GM23338 (cell line): ENCODE data around the gene ARPC5. TPM values are rescaled to one million over a fixed set of nuclear protein-coding genes. Genes with fewer than 3 reads are reported as not detected.

Source experiments
- ATAC-seq: fragments of 200-7000 bp; cut with Tn5 transposase; 3 replicates; pipeline ENCODE4 v1.9.1; 2020
- DNase-seq: peaks from one replicate; pipeline ENCODE4 v3.0.0-alpha.2; 2015; ENCODE audit warnings: low spot score
- H2AFZ ChIP-seq: fragments of 200-600 bp; sonication (generic); 2 replicates; pipeline ENCODE4 v1.8.0; 2016; ENCODE audit warnings: antibody characterized with exemption, mild to moderate bottlenecking, moderate library complexity
- H3F3A ChIP-seq: fragments of 200-600 bp; sonication (generic); replicated peaks from 2 replicates; pipeline ENCODE4 v1.8.0; 2017; ENCODE audit warnings: antibody characterized with exemption, mixed run types, low read depth
- H3K27ac ChIP-seq: fragments of 200-600 bp; sonication (generic); 2 replicates; pipeline ENCODE4 v1.6.1; 2016; ENCODE audit warnings: low read depth
- H3K27me3 ChIP-seq: fragments of 200-600 bp; sonication (generic); 2 replicates; pipeline ENCODE4 v1.8.0; 2016; ENCODE audit warnings: mild to moderate bottlenecking, mixed run types, moderate library complexity; ENCODE audit not compliant: insufficient read depth
- H3K36me3 ChIP-seq: fragments of 200-600 bp; sonication (generic); 2 replicates; pipeline ENCODE4 v1.8.0; 2016; ENCODE audit warnings: mild to moderate bottlenecking; ENCODE audit not compliant: insufficient read depth
- H3K4me1 ChIP-seq: fragments of 200-600 bp; sonication (generic); 2 replicates; pipeline ENCODE4 v1.8.0; 2016; ENCODE audit warnings: mild to moderate bottlenecking, moderate library complexity; ENCODE audit not compliant: insufficient read depth
- H3K4me2 ChIP-seq: fragments of 200-600 bp; sonication (generic); 2 replicates; pipeline ENCODE4 v1.7.1; 2017; ENCODE audit warnings: mixed run types
- H3K4me3 ChIP-seq: fragments of 200-600 bp; sonication (generic); 2 replicates; pipeline ENCODE4 v1.6.1; 2016; ENCODE audit warnings: mixed run types
- H3K79me2 ChIP-seq: fragments of 200-600 bp; sonication (generic); replicated peaks from 2 replicates; pipeline ENCODE4 v1.8.0; 2017; ENCODE audit warnings: mild to moderate bottlenecking; ENCODE audit not compliant: insufficient read depth
- H3K9me2 ChIP-seq: fragments of 200-600 bp; sonication (generic); 2 replicates; pipeline ENCODE4 v1.8.0; 2017; ENCODE audit not compliant: insufficient read depth
- H4K20me1 ChIP-seq: fragments of 200-600 bp; sonication (generic); replicated peaks from 2 replicates; pipeline ENCODE4 v1.8.0; 2017; ENCODE audit warnings: mild to moderate bottlenecking; ENCODE audit not compliant: insufficient read depth
- H3K27ac Mint-ChIP-seq: 2 replicates; pipeline ENCODE4 v1.8.0; 2020; ENCODE audit warnings: inconsistent platforms, mild to moderate bottlenecking, moderate library complexity, mixed read lengths
- H3K27me3 Mint-ChIP-seq: 3 replicates; pipeline ENCODE4 v1.8.0; 2022; ENCODE audit warnings: low read depth, mild to moderate bottlenecking, moderate library complexity, mixed read lengths, inconsistent platforms; ENCODE audit not compliant: insufficient read depth, poor library complexity
- H3K36me3 Mint-ChIP-seq: 3 replicates; pipeline ENCODE4 v1.8.0; 2021; ENCODE audit warnings: low read depth, mild to moderate bottlenecking, inconsistent platforms, moderate library complexity, mixed read lengths
- H3K4me1 Mint-ChIP-seq: 3 replicates; pipeline ENCODE4 v1.8.0; 2020; ENCODE audit warnings: mild to moderate bottlenecking, inconsistent platforms, mixed read lengths
- H3K4me3 Mint-ChIP-seq: 3 replicates; pipeline ENCODE4 v1.8.0; 2021; ENCODE audit warnings: moderate library complexity, mild to moderate bottlenecking, inconsistent platforms, mixed read lengths
- H3K9me3 Mint-ChIP-seq: 3 replicates; pipeline ENCODE4 v1.8.0; 2020; ENCODE audit warnings: moderate library complexity, mild to moderate bottlenecking, inconsistent platforms, mixed read lengths
- CREB1 ChIP-seq: fragments of 250-450 bp; sonication (Bioruptor Pico); IDR thresholded peaks from 2 replicates; pipeline ENCODE4 v1.5.0; 2020; ENCODE audit warnings: low read depth, mild to moderate bottlenecking, moderate library complexity
- EZH2 ChIP-seq: fragments of 200-600 bp; sonication (generic); IDR thresholded peaks from one replicate; pipeline ENCODE4 v1.8.0; 2017; ENCODE audit warnings: antibody characterized with exemption, mild to moderate bottlenecking, low read depth; ENCODE audit not compliant: unreplicated experiment
- EZH2phosphoT487 ChIP-seq: fragments of 200-600 bp; sonication (generic); IDR thresholded peaks from one replicate; pipeline ENCODE4 v1.8.1; 2018; ENCODE audit warnings: antibody characterized with exemption; ENCODE audit not compliant: unreplicated experiment
- JUNB ChIP-seq: IDR thresholded peaks from one replicate; pipeline ENCODE4 v1.6.1; 2016; ENCODE audit warnings: antibody characterized with exemption; ENCODE audit not compliant: unreplicated experiment
- NANOG ChIP-seq: IDR thresholded peaks from 2 replicates; pipeline ENCODE4 v1.6.1; 2016; ENCODE audit warnings: antibody characterized with exemption, borderline replicate concordance
- STAT1 ChIP-seq: IDR thresholded peaks from one replicate; pipeline ENCODE4 v1.6.1; 2016; ENCODE audit warnings: antibody characterized with exemption; ENCODE audit not compliant: unreplicated experiment
- ZNF114 ChIP-seq: fragments of 250-450 bp; sonication (Bioruptor Pico); IDR thresholded peaks from 2 replicates; pipeline ENCODE4 v1.5.0; 2020; ENCODE audit warnings: mild to moderate bottlenecking, moderate library complexity
- ZNF331 ChIP-seq: fragments of 250-450 bp; sonication (Bioruptor Pico); IDR thresholded peaks from 2 replicates; pipeline ENCODE4 v1.5.0; 2020; ENCODE audit warnings: low read depth, mild to moderate bottlenecking, moderate library complexity
- polyA plus RNA-seq: library from polyadenylated mRNA; unstranded; fragments of >200 nt; fragmentation: Nextera tagmentation; extraction: Ambion mirVana; gene quantifications from 2 replicates; pipeline ENCODE4 v1.2.1, GENCODE V29; 2016
- total RNA-seq: library from RNA; depleted of rRNA; stranded (reverse); fragments of >200 nt; shearing (Covaris generic); gene quantifications from 2 replicates; pipeline ENCODE4 v1.2.3, GENCODE V29; 2014
- TF ChIP-seq, protein P1 (sequence below): IDR thresholded peaks from 2 replicates; pipeline ENCODE4 v1.6.1; 2016; ENCODE audit warnings: antibody characterized with exemption
- TF ChIP-seq, protein P2 (sequence below), 2 experiments: fragments of 200-600 bp in 1 of 2; sonication (generic) in 1 of 2; conservative IDR thresholded peaks; 2 replicates each; pipeline versions ENCODE4 v1.5.1 to v1.6.1; 2016 to 2017; ENCODE audit warnings: antibody characterized with exemption in 2 of 2, low read depth in 2 of 2, mild to moderate bottlenecking in 2 of 2, moderate library complexity in 1 of 2
- TF ChIP-seq, protein P3 (sequence below): IDR thresholded peaks from one replicate; pipeline ENCODE4 v1.6.1; 2018; ENCODE audit warnings: antibody characterized with exemption; ENCODE audit not compliant: unreplicated experiment

The ARPC5 gene
- total and polyA plus RNA-seq, 2 experiments from 2014 or later = 75.4 to 98.9 TPM

DNA sequence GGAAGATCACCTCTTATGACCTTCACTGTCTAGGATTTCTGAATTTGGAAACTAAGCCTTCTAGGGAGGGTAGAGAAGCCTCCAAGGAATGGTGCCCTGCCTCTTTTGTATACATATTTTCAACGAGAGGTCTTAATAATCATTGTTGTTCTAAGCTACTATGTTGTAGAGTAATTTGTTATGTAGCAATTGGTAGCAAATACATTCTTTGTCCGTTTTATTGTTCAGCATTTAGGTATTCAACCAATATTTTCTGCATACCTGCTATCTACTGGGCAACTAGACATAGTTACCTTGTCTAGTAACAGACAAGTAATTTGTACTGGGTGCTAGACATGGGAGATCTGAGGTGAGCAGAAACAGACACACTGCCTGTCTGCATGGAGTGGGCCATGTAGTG is 24.6 kb downstream of the ARPC5 start:
- no peaks in the 10 kb centered on the region for H3F3A ChIP-seq
- ATAC-seq (no peak), DNase-seq (no peak)
- H3K27me3 Mint-ChIP-seq = peaks cover 7% of the 10 kb centered on the region
- no peak overlapping the region for H3K27ac Mint-ChIP-seq
- TF ChIP-seq EZH2 = no peak
- no peak for TF ChIP-seq STAT1
- TF ChIP-seq, protein P1, sequence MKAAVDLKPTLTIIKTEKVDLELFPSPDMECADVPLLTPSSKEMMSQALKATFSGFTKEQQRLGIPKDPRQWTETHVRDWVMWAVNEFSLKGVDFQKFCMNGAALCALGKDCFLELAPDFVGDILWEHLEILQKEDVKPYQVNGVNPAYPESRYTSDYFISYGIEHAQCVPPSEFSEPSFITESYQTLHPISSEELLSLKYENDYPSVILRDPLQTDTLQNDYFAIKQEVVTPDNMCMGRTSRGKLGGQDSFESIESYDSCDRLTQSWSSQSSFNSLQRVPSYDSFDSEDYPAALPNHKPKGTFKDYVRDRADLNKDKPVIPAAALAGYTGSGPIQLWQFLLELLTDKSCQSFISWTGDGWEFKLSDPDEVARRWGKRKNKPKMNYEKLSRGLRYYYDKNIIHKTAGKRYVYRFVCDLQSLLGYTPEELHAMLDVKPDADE = no peak
- no peak for TF ChIP-seq EZH2phosphoT487
- no peak for TF ChIP-seq CREB1 (CRISPR knock-in tag)
- TF ChIP-seq, protein P2, sequence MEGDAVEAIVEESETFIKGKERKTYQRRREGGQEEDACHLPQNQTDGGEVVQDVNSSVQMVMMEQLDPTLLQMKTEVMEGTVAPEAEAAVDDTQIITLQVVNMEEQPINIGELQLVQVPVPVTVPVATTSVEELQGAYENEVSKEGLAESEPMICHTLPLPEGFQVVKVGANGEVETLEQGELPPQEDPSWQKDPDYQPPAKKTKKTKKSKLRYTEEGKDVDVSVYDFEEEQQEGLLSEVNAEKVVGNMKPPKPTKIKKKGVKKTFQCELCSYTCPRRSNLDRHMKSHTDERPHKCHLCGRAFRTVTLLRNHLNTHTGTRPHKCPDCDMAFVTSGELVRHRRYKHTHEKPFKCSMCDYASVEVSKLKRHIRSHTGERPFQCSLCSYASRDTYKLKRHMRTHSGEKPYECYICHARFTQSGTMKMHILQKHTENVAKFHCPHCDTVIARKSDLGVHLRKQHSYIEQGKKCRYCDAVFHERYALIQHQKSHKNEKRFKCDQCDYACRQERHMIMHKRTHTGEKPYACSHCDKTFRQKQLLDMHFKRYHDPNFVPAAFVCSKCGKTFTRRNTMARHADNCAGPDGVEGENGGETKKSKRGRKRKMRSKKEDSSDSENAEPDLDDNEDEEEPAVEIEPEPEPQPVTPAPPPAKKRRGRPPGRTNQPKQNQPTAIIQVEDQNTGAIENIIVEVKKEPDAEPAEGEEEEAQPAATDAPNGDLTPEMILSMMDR (conservative IDR thresholded peaks at IDR 0.05; ENCODE audit: low read depth in 2 of 2) = no peak
- H3K79me2 ChIP-seq = no peaks in the 10 kb centered on the region
- peaks cover 8% of the 10 kb centered on the region; the same call in 2 of the 3 replicates for H3K9me3 Mint-ChIP-seq
- H3K36me3 ChIP-seq = no peaks in the 10 kb centered on the region
- H3K27ac ChIP-seq = no peak overlapping the region
- no peaks in the 10 kb centered on the region for H3K27me3 ChIP-seq
- no peak overlapping the region for H3K4me3 Mint-ChIP-seq
- H3K4me1 Mint-ChIP-seq = peaks cover 4% of the 10 kb centered on the region
- no peaks in the 10 kb centered on the region for H3K9me2 ChIP-seq
- no peak overlapping the region for H3K4me3 ChIP-seq
- no peak overlapping the region for H2AFZ ChIP-seq
- H3K4me1 ChIP-seq = no peaks in the 10 kb centered on the region
- H4K20me1 ChIP-seq = no peaks in the 10 kb centered on the region
- no peak overlapping the region for H3K4me2 ChIP-seq
- peaks cover 3% of the 10 kb centered on the region; the same call in 1 of the 3 replicates for H3K36me3 Mint-ChIP-seq

DNA sequence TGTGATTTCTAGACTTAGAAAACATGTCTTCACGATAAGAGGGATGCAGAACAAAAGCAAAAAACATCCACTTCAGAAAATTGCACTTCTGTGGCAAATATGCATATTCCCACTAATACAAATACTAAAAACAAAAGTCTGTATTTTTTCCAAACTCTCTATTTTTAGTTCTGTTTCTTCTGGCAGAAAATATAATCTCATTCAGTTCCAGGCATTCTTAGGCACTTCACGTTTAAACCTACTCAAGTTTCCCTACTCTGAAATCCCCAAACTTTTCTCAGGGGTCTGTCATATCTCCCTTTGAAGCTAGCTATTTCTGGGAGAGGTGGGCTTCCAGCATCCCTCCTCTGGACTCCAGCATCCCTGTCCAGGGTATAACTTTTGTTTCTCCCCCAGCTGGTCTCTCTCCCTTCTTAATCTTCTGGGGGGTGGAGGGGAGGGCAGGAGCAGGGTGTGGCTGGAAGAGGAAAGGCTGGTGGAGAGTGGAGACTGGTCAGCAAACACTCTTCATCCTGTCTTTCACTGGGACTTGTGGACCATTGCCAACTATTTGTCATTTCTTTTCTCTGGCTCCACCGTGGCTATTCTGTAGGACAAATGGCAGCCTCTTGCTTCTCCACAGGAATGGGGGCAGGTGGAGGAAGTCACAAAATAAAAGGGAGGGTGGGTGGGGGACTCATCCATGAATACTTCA is 25.7 kb downstream of the ARPC5 start:
- Mint-ChIP-seq H3K9me3 (peaks cover 8% of the 10 kb centered on the region; the same call in 2 of the 3 replicates), H3K27ac (no peak overlapping the region), H3K27me3 (peaks cover 7% of the 10 kb centered on the region), H3K36me3 (peaks cover 3% of the 10 kb centered on the region; the same call in 1 of the 3 replicates), H3K4me1 (peaks cover 4% of the 10 kb centered on the region), H3K4me3 (no peak overlapping the region)
- Histone ChIP-seq H3K27ac (no peak overlapping the region), H3K27me3 (no peaks in the 10 kb centered on the region), H3K4me1 (no peaks in the 10 kb centered on the region), H3F3A (no peaks in the 10 kb centered on the region), H4K20me1 (no peaks in the 10 kb centered on the region), H3K9me2 (no peaks in the 10 kb centered on the region), H3K4me2 (no peak overlapping the region), H3K4me3 (no peak overlapping the region), H3K79me2 (no peaks in the 10 kb centered on the region), H2AFZ (no peak overlapping the region), H3K36me3 (no peaks in the 10 kb centered on the region)
- TF ChIP-seq EZH2phosphoT487 (no peak), ZNF331 (CRISPR knock-in tag) (no peak), CREB1 (CRISPR knock-in tag) (no peak), NANOG (no peak), JUNB (no peak), EZH2 (no peak), ZNF114 (CRISPR knock-in tag) (no peak)
- TF ChIP-seq, protein P3, sequence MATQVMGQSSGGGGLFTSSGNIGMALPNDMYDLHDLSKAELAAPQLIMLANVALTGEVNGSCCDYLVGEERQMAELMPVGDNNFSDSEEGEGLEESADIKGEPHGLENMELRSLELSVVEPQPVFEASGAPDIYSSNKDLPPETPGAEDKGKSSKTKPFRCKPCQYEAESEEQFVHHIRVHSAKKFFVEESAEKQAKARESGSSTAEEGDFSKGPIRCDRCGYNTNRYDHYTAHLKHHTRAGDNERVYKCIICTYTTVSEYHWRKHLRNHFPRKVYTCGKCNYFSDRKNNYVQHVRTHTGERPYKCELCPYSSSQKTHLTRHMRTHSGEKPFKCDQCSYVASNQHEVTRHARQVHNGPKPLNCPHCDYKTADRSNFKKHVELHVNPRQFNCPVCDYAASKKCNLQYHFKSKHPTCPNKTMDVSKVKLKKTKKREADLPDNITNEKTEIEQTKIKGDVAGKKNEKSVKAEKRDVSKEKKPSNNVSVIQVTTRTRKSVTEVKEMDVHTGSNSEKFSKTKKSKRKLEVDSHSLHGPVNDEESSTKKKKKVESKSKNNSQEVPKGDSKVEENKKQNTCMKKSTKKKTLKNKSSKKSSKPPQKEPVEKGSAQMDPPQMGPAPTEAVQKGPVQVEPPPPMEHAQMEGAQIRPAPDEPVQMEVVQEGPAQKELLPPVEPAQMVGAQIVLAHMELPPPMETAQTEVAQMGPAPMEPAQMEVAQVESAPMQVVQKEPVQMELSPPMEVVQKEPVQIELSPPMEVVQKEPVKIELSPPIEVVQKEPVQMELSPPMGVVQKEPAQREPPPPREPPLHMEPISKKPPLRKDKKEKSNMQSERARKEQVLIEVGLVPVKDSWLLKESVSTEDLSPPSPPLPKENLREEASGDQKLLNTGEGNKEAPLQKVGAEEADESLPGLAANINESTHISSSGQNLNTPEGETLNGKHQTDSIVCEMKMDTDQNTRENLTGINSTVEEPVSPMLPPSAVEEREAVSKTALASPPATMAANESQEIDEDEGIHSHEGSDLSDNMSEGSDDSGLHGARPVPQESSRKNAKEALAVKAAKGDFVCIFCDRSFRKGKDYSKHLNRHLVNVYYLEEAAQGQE = no peak
- TF ChIP-seq, protein P2 (conservative IDR thresholded peaks at IDR 0.05; ENCODE audit: low read depth in 2 of 2) = no peak
- TF ChIP-seq, protein P1 = no peak
- DNase-seq = no peak
- no peak for ATAC-seq
